Activated T-cell treated with anti-CD3 and anti-CD28 coated beads, Interleukin-2, amount 50 U/mL, for 1 hour (primary cell): Measurements from ENCODE around the gene IFITM10.

Experiments
- DNase-seq: peaks from one replicate; pipeline ENCODE4 v3.0.0-alpha.2; 2020

Gene IFITM10

DNA sequence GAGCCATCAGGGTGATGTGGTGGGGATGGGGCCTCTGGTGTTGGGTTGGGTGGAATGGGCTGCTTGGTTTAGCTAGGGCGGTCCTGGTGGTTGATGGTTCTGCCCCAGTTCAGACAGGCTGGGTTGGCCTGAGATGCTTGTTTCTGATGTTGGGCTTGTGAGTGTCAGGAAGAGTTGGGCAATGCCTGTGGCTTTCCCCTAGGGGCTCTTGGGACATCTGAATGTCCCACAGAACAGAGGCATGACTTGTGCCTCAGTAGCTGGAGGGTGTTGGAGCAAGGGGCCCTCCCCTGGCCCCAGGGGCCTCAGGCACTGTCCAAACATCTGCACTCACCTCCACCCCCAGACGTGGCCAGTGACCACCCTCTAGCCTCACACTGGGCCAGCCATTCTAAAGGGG lies 27.3 kb upstream of the IFITM10 start:
- DNase-seq: no peak

DNA sequence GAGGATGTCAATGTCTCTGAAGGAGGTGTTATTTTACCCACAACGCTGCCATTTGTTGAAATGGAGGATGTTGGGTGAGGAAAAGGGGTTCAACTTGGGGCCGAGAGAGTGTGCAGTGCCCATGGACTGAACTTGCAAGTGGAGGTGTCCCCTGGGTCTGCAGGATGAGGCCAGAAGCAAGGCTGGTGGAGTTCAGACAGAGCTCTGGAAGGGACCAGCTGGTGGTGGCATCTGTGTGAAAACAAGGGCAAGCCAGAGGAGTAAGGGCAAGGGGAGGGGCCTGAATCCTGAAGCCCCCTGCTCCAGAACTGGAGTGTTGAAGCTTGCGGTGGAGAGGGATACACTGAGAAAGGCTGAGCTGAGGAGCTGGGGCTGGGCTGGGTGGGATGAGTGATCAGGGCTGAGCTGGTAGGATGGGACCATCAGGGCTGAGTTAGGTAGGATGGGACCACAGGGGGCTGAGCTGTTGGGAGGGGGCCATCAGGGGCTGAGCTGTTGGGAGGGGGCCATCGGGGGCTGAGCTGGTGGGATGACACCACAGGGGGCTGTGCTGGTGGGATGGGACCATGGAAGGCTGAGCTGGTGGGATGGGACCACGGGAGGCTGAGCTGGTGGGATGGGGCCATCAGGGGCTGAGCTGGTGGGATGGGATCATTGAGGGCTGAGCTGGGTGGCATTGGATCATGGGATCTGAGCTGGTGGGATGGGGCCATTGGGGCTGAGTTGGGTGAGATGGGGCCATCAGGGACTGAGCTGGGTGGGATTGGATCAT lies 26.7 kb upstream of the IFITM10 start:
- no peak for DNase-seq

DNA sequence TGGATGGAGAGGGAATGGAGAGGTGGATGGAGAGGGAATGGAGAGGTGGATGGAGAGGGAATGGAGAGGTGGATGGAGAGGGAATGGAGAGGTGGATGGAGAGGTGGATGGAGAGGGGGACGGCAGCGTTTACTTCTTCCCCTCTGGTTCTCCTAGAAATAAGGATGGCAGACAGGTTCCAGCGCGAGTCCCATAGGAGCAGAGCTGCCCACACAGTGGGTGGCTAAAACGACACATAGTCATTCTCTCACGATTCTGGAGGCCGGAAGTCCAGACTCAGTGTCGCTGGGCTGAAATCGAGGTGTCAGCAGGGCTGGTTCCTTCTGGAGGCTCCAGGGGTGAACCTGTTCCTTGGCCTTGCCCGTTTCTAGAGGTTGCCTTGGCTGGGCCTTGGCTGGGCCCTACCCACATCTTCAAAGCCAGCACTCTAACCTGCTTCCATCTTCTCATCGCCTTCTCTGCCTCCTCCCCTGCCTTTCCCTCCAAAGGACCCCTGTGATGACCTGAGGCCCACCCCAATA lies 26.0 kb upstream of the IFITM10 start:
- no peak for DNase-seq

DNA sequence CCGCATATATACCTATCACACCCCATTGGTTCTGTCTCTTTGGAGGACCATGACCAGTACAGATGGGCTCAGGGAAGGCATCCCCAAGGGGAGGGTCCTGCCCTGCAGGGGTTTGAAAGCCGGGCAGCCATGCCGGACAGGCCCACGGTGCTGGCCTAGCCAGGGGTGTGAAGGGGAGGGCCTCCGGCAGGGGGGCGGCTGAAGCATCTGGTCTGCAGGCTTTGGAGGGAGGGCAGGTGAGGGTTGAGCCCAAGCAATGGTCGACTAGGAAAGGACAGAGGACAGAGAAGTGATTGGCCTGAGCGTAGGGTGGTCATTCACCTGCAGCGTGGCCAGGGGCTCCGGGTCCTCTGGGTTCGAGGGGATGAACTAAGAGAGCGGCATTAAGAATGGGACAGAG lies 24.5 kb upstream of the IFITM10 start:
- no peak for DNase-seq

DNA sequence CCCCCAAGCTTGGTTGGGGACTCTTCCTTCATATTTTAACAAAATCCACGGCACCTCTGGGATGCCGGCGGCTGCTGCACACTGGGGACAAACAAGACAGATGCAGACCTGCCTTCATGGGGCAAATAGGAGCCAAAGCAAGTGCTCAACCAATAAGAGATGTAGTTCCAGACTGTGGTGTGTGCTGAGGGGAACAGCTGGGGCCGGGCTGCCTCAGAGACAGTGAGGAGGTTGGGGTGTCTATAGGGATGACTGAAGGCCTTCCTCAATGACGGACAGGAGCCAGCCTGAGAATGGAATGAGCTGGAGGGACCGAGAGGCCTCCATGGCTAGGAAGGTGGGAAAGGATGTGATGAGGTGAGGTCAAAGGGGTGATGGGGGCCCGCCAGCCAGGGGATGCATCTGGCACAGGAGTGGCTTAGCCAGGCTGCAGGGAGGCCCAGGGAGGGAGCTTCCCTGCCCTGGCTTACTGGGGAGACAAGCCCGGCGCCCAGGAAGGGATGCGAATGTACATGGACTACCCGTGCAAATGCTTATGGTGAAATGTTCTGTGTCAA lies 23.7 kb upstream of the IFITM10 start:
- no peak for DNase-seq

DNA sequence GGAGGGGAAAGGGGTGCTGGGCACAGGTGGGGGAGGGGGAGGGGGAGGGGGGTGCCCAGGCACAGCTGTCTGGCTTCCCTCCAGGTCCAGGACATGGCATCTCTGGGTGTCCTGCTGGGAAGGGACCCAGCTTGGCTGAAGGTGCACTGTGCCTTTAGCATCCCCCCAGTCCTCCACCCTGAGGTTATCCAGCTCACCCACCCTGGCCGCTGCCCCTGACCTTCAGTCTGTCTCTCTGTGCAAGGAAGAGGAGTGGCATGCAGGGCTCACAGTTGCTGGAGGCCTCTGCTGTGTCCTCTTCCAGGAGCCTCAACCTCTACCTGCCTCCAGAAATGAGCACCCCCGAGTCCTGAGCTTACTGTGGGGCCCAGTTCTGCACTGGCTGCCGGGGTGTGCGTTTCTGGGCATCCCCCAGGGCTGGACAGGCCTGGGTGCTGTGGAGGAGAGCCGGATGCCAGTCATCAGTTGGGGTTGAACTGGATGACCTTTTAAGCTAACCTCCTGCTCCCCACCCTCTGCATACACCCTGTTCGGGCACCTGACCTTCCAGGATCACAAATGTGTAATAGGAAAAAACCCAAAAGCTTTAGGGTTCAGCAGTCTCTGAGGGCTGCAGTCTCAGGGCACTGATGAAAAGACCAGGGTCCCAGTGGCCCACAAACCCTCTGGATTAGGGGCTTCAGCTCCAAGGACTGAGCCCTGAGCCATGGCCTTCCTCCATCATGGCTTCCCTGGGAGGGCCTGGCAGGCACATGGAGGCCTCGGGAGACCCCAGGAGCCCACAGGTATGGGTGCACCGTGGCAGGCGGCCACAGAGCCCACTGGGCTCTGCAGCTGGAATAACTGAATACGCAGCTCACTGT lies 23.0 kb upstream of the IFITM10 start:
- peak; percentile 15 for DNase-seq

DNA sequence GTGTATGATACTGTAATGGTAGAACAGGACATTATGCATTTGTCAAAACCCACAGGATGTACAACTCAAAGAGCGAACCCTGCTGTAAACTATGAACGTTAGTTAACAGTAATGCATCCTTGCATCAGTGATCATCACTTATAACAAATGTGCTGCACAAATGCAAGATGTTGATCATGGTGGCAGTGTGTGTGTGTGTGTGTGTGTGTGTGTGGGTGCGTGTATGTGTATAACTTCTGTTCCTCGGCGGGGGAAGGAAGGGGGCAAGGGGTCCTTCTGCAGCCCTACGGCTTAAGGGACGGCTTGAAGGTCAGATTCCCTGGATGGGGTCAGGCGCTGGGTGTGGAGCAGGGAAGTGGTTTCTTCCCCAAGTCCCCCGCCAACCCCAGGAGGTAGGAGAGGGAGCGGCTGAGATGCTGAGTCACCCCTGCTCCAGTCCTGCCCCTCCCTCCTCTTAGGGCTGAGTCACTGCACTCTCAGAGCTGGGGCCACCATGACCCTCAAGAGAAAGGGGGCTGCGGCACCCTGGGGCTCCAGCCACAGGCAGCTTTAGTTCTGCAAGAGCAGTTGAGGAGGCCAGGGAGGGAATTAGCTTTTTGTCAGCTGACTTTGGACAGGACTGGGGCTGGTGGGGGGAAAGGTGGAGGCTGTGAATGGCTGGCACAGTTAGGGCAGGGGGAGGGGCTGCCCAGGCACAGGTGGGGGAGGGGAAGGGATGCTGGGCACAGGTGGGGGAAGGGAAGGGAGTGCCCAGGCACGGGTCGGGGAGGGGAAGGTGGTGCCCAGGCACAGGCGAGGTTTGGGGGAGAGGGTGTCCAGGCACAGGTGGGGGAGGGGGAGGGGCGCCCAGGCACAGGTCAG lies 22.1 kb upstream of the IFITM10 start:
- DNase-seq: peak; percentile 51

DNA sequence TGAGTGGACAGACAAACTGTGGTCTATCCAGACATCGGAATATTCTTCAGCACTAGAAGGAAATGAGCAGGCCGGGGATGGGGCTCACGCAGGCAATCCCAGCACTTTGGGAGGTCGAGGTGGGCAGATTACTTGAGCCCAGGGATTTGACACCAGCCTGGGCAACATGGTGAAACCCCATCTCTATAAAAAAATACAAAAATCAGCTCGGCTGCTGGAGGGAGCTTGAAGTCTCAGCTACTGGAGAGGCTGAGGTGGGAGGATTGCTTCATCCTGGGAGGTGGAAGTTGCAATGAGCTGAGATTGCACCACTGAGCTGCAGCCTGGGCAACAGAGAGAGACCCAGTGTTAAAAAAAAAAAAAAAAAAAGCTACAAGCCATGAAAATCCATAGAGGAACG lies 21.3 kb upstream of the IFITM10 start:
- DNase-seq: no peak

DNA sequence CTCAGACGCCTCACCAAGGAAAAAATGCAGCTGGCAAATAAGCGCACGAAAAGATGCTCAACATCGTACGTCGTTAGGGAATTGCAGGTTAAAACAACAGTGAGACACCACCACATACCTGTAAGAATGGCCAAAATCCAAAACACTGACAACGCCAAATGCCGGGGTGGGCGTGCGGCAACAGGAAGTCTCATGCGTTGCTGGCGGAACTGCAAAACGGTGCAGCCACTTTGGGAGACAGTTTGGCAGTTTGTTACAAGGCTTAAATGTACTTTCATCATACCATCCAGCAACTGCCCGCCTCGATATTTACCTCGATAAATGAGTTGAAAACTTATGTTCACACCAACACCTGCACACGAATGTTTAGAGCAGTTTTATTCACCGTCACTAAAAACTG lies 20.9 kb upstream of the IFITM10 start:
- no peak for DNase-seq

DNA sequence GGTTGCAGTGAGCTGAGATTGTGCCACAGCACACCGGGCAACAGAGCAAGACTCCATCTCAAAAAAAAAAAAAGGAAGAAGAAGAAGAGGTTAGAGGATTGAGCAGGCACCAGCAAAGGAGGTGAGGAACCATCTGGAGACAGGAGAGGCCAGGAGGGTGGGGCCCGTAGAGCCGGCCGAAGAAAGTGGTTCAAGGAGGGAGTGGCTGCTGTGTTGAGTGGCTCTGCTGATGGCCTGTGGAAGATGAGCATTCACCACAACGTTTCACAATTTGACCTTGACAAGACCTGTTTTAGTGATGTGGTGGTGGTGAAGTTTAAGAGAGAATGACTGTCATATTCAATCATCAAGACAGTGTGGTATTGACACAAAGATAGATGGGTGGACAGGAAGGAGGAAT lies 20.1 kb upstream of the IFITM10 start:
- DNase-seq: peak; percentile 7

DNA sequence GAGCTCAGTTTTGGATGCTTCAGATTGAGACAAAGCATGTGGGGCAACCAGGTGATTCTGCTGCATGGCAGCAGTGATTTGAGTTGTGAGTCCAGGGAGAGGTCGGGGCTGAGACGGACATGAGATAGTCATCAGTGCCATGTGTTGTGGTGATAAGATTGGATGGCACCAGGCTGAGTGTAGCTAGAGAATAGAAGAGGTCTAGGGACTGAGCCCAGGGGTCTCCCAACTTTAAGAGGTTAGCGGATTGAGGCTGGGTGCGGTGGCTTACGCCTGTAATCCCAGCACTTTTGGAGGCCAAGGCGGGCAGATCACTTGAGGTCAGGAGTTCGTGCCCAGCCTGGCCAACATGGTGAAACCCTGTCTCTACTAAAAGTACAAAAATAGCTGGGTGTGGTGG lies 19.7 kb upstream of the IFITM10 start:
- peak; percentile 5 for DNase-seq

DNA sequence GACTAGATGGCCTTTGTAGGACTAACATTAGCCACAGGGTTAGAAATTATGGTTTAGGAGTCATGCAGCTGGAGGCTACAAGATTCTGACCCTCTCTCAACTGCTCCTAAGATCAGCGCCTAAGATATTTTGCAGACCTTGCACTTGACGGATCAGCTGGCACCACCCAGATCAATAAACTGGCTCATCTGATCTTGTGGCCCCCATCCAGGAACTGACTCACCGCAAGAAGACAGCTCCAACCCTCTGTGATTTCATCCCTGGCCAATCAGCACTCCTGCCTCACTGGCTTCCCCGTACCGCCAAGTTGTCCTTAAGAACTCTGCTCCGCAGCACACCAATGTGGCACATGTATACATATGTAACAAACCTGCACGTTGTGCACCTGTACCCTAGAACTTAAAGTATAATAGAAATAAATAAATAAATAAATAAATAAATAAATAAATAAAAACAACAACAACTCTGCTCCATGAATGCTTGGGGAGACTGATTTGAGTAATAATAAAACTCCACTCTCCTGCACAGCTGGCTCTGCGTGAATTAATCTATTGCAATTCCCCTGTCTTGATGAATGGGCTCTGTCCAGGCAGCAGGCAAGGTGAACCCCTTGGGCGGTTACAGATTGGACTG lies 19.0 kb upstream of the IFITM10 start:
- peak; percentile 8 for DNase-seq

DNA sequence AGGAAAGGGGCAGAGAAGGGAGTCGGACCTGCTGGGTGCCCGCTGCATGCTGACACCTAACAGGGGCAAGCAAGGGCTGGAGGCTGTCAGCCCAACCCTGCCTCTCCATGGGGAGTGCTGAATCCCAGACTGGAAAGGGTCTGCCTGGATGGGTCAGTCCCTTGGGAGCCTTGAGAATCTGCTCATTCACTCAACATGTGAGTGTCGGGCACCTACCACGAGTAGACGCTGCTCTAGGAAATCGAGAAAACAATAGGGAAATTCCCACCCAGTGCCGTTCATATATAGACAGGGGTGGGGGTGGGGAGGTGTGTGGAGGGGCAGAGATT lies 17.7 kb upstream of the IFITM10 start:
- no peak for DNase-seq

DNA sequence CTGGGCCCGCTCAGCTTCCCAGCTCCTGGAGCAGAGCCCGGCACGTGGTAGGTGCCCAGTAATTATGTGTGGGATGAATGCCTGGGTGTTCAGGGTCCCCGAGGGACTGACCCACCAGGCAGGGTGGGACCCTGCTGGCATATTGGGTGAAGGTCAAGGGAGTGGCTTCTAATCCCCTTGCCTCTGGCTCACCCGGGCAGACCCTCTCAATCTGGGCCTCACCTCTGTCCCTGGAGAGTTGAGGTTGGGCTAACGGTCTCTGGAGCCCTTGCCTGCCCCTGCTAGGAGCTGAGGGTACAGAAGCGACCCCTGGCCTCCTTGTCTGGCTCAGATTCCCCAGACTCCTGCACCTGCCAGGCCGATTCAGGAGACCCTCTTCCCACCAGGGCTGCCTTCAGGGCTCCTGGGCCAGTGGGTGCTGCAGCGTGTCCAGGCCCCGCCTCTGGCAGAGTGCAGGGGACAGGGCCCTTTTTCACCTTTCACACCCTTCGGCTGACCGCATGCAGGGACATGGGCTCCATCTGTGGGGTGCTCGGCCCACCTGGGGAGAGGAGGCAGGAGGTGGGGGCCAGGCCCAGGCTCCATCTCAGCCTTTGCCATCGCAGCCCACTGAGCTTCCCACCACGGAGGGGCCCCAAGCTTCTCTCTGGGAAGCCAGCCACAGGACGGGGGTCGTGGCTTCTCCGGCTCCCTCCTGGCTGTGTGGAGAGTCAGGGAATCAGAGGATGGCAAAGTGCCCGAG lies 17.2 kb upstream of the IFITM10 start:
- no peak for DNase-seq

DNA sequence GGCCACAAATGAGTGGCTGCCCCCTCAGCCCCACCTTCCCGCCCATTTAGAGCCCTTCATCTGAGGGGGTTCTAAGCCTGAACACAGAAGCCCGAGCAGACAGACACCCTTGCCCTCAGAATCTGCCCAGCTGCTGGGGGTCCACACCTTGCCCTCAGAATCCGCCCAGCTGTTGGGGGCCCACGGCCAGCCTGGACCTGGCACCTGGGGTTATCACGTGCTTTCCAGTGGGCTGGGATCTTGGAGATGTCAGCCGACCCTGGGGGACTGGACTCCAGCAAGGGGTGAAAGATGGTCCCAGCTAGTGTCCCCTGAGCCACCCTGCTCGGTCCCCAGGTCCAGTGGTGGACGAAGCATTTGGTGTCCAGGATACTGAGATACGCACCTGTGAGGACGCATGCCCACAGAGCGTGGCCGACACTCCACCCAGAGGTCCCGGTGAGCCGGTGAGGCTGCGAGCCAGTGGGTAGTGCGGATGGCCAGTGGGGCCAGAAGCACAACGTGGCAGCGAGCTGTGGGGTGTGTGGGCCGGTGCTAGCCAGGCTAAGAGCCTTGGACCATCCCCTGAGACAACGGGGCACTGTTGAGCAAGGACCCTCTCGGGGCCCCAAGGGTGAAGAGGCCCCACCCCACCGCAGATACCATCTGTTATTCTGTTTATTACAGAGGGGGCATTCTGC lies 16.5 kb upstream of the IFITM10 start:
- peak; percentile 15 for DNase-seq

DNA sequence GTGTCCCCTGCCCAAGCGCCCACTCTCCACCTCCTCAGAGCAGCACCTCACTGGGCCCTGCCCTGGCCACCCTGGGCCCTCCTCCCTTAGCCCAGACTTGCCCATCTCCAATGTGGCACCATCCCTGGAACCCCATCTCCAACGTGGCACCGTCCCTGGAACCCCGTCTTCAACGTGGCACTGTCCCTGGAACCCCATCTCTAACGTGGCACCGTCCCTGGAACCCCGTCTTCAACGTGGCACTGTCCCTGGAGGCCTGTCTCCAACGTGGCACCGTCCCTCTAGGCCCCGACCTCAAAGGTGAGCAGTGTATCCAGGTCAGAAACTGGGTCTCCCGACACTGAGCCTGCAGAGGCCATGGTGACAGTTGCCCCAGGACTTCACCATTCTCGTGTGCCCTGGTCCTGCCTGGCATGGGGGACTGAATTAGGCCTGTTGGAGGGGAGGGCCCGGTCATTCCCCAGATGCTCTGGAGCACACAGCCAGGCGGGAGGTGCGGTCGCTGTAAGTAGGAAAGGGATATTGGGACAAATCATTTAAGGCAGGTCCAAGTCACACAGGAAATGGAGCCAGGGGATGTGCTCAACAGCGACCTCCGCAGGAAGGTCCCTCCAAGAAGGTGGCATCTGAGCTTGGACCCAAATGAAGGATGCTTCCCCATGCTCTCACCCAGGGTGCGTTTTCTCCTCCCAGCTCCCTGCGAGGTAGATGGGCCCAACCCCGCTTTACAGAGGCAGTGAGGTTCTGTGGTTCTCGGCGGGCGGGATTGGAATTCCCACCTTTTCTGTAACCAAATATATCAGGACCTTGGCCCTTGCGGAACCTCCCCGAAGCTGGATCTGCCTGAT lies 15.7 kb upstream of the IFITM10 start:
- DNase-seq: peak; percentile 19

DNA sequence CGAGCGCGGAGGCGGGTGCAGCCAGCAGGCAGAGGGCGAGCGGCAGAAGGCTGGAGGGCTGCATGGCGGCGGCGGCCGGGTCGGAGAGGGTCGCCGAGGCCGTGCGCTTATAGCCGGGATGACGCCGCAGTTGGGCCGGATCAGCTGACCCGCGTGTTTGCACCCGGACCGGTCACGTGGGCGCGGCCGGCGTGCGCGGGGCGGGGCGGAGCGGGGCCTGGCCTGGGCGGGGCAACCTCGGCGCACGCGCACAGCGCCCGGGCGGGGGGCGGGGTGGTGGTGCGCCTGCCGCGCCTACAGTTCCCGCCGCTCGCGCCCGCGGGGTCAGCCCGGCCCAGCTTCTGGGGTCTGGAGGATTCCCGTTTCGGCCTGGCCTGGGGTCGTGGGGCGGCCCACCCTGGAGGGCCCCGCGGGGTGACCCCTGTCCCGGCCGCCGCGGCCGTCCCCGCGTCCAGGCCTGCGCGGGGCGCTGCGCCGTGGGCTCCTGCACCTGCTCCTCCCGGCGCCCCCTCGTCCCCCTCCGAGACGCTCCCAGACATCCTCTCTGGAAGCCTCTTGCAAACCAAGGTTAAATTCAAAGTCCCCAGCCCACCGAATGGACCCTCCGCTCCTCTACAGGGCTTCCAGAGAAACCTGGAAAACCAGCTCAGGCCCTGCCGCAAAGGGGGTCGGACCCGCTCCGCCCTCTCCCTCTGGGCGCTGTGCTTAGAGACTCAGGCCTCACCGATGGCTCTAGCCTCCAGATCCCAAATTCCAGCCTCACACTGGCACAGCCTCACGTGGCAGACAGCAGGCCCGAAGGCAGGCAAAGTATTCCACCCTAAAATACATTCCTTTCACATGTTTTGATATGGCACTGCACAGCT lies 13.6 kb upstream of the IFITM10 start, which contains the start of gene CTSD:
Gene CTSD, minus strand, starts transcription at position 132 of the 866 bp plus-strand sequence. Its CDS starts 68 bp downstream, at position 64.
- DNase-seq: peak; percentile 91

DNA sequence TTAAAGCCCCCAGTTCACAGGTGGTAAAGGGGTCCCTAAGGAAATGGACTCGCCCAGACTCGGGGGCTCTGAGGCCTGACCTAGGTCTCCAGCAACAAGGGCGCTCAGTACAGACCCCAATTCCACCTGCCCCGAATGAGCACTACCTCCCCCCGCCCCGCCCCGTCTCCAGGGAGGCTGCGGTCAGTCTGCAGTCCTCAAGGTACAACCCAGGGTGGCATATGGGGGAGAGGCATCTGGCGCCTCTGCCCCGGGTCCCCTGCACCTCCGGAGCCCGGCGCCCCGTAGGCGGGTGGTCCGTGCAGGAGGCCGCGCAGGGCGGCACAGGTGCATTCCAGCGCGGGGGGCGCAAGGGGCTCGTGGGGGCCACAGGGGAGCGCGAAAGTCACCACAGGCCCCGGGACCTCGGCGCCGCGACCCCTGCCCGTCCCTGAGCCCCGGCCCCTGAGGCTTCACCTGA lies 13.0 kb upstream of the IFITM10 start:
- DNase-seq: no peak
